Erythroblast (primary cell): Measurements from ENCODE around the gene ANKMY1.

ENCODE experiments used
- GATA1 ChIP-seq: IDR thresholded peaks from 2 replicates; pipeline ENCODE4 v1.6.1; 2011; ENCODE audit warnings: low read depth, mild to moderate bottlenecking, control low read depth, low read length, moderate library complexity
- POLR2A ChIP-seq: IDR thresholded peaks from 2 replicates; pipeline ENCODE4 v1.6.1; 2011; ENCODE audit warnings: mild to moderate bottlenecking, low read length

DNA sequence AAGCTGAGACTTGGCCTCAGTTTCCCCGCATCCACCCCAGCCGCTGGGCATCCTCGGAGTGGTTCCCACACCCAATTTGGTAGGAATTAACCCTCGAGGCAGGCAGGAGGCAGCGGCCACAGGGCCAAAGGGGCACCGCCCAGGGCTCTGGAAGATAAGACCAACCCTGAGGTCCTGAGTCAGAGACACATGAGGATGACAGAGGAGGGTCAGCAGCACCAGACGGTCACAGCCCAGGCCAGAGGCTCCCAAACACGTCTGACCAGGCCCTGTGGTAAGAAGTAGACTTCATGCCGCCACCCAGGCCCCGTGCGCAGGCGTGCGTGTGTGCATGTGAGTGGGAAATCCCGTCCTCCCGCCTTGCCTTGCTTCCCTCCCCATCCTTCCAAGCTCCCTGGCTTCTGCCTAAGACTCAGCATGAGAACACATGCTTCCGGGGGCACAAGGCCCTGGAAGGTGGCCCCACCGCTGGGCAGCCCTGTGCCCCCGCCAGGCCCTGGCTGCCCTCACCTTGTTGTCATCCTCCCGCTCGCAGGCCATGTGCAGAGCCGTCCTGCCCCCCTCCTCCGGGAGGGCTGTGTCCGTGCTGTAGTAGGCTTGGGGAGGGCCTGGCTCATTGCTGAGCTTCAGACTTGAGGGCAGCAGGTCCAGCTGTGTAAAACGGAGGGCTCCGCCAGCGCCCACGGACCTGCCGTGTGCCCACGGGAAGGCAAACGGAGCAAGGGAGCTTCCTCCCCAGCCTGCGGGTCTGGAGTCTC, 46.3 kb downstream of the ANKMY1 start:
- no peak for TF ChIP-seq GATA1
- TF ChIP-seq POLR2A = no peak
